Measurements from ENCODE around the gene ARHGAP10. TPM values are rescaled to one million over a fixed set of nuclear protein-coding genes. Genes with fewer than 3 reads are reported as not detected.

Gene ARHGAP10
- total and polyA plus RNA-seq, 10 of the 15 experiments (the other 5 are each of a cell fraction or from before 2014, with no cell fraction given): 1.3 to 25.8 (median 17.2) TPM

DNA sequence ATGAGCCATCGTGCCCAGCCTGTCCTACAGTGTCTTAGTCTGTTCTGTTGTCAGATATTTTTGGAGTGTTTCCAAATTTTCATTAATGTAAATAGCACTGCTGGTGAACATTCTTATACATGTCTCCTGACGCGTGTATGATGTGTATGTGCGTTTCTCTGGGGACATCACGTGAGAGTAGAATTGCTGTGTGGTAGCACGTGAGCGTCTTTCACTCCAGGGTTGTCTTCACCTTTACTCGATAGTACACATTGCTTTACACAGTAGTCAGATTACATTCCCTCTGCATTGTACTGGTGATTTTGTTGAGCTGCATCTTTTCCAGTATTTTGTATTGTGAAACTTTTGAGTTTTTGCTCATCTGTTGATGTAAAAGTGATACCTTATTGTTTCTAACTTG, 60.0 kb downstream of the ARHGAP10 start:
- Histone ChIP-seq H3K27me3 (replicated peaks in 1 of 2; ENCODE audit: control insufficient read depth in 2 of 2, insufficient read depth in 2 of 2, low read length in 1 of 2) (no peaks in the 10 kb centered on the region), H3K36me3 (ENCODE audit: control insufficient read depth in 2 of 2, insufficient read depth in 2 of 2, low read length in 1 of 2) (no peaks in the 10 kb centered on the region; a peak in 1 of 4 replicates), H3K4me2 (ENCODE audit: control insufficient read depth, insufficient read depth) (peak overlapping the region; percentile 49; the same call in 1 of the 2 replicates), H3K4me3 (no peak overlapping the region), H3K4me1 (ENCODE audit: control insufficient read depth, insufficient read depth, low read length) (peaks cover 48% of the 10 kb centered on the region), H3K9me3 (replicated peaks; ENCODE audit: control insufficient read depth, insufficient read depth, low read length) (no peaks in the 10 kb centered on the region), H2AFZ (ENCODE audit: control insufficient read depth, low read depth, low read length) (no peak overlapping the region), H3K9ac (ENCODE audit: control insufficient read depth, insufficient read depth, low read length) (no peak overlapping the region), H3K27ac (ENCODE audit: control insufficient read depth, insufficient read depth) (peak overlapping the region; percentile 66; the same call in 1 of the 2 replicates), H3K79me2 (ENCODE audit: control insufficient read depth, insufficient read depth, low read length) (peaks cover 81% of the 10 kb centered on the region), H4K20me1 (ENCODE audit: control insufficient read depth, insufficient read depth) (no peaks in the 10 kb centered on the region)
- no TSS peak for BruUV-seq (replicated peaks)
- POLR2A ChIA-PET: interaction anchor here (0.6 to 5.0 kb wide), 7 partner anchors 12 to 155 kb away, joined by 3 to 46 read pairs (median 4); partner anchors contain the start of gene ARHGAP10
- RAD21 ChIA-PET (ENCODE audit: unreplicated experiment): interaction anchor here (0.8 to 7.2 kb wide), 8 partner anchors 12 to 82 kb away, joined by 3 to 50 read pairs (median 4); partner anchors contain the start of gene ARHGAP10
- TF ChIP-seq E4F1 (IDR thresholded peaks at IDR 0.05; ENCODE audit: borderline replicate concordance, partially characterized antibody): no peak
- TF ChIP-seq SIN3A (IDR thresholded peaks at IDR 0.05; ENCODE audit: low read depth, low read length): no peak
- no peak for TF ChIP-seq CBX3 (IDR thresholded peaks at IDR 0.05; ENCODE audit: borderline replicate concordance, low read depth)
- TF ChIP-seq, protein P1, sequence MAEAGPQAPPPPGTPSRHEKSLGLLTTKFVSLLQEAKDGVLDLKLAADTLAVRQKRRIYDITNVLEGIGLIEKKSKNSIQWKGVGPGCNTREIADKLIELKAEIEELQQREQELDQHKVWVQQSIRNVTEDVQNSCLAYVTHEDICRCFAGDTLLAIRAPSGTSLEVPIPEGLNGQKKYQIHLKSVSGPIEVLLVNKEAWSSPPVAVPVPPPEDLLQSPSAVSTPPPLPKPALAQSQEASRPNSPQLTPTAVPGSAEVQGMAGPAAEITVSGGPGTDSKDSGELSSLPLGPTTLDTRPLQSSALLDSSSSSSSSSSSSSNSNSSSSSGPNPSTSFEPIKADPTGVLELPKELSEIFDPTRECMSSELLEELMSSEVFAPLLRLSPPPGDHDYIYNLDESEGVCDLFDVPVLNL (IDR thresholded peaks at IDR 0.05; ENCODE audit: low read depth, low read length): no peak
- TF ChIP-seq JUND (IDR thresholded peaks at IDR 0.05; ENCODE audit: low read depth, low read length): no peak
- no peak for TF ChIP-seq RCOR1 (conservative IDR thresholded peaks at IDR 0.05; ENCODE audit: low read depth, low read length)
- no peak for TF ChIP-seq ZZZ3 (IDR thresholded peaks at IDR 0.05; ENCODE audit: control insufficient read depth, insufficient read length, low read depth)
- TF ChIP-seq SREBF1 (IDR thresholded peaks at IDR 0.05; ENCODE audit: low read length): no peak
- TF ChIP-seq TARDBP (IDR thresholded peaks at IDR 0.05; ENCODE audit: borderline replicate concordance): no peak
- TF ChIP-seq ETV6 (conservative IDR thresholded peaks at IDR 0.05 in 1 of 2, IDR thresholded peaks at IDR 0.05 in 1 of 2; ENCODE audit: borderline replicate concordance in 1 of 2, low read depth in 1 of 2): no peak
- no peak for TF ChIP-seq IRF3 (IDR thresholded peaks at IDR 0.05)
- no peak for TF ChIP-seq HDAC2 (IDR thresholded peaks at IDR 0.05)
- TF ChIP-seq CHD4 (IDR thresholded peaks at IDR 0.05): no peak
- TF ChIP-seq MYB (IDR thresholded peaks at IDR 0.05; ENCODE audit: borderline replicate concordance, low read depth, low read length): no peak
- TF ChIP-seq BHLHE40 (IDR thresholded peaks at IDR 0.05; ENCODE audit: borderline replicate concordance in 1 of 2, low read depth in 2 of 2, low read length in 1 of 2): no peak
- no peak for TF ChIP-seq RB1 (IDR thresholded peaks at IDR 0.05; ENCODE audit: borderline replicate concordance)
- SMC1A ChIA-PET (ENCODE audit: uncharacterized antibody, unreplicated experiment): interaction anchor here (0.8 to 6.0 kb wide), 15 partner anchors 10 to 151 kb away, joined by 3 to 64 read pairs (median 4); partner anchors contain the start of gene ARHGAP10
- intact Hi-C loops (cut with micrococcal nuclease; ENCODE audit: unreplicated experiment): no loop called here
- 97% methylated on average over 8 of the region's 8 CpGs for WGBS (ENCODE audit: insufficient coverage, insufficient replicate concordance, low lambda C conversion rate, missing lambda C conversion rate)
- DNase-seq (ENCODE audit: low read depth, low spot score) (no peak), ATAC-seq (no peak), FAIRE-seq (no peak)
- in situ Hi-C loops (cut with MboI): no loop called here
- CTCF ChIA-PET: interaction anchor here (0.7 to 4.7 kb wide), 8 partner anchors 12 to 74 kb away, joined by 3 to 27 read pairs (median 4); no protein-coding TSS in a partner anchor

Measured in GM12878 (cell line).